ENCODE measurements around the gene USP5. TPM values are rescaled to one million over a fixed set of nuclear protein-coding genes. Genes with fewer than 3 reads are reported as not detected.

The USP5 gene
- polyA plus RNA-seq, 1 of the 3 experiments (the other 2 are of a cell fraction) = 97.2 TPM

GRCh38 chr12:6867413-6868210 lies 15.7 kb downstream of the USP5 start, which contains the start of gene TPI1 (continued):
- TF ChIP-seq, protein P1, sequence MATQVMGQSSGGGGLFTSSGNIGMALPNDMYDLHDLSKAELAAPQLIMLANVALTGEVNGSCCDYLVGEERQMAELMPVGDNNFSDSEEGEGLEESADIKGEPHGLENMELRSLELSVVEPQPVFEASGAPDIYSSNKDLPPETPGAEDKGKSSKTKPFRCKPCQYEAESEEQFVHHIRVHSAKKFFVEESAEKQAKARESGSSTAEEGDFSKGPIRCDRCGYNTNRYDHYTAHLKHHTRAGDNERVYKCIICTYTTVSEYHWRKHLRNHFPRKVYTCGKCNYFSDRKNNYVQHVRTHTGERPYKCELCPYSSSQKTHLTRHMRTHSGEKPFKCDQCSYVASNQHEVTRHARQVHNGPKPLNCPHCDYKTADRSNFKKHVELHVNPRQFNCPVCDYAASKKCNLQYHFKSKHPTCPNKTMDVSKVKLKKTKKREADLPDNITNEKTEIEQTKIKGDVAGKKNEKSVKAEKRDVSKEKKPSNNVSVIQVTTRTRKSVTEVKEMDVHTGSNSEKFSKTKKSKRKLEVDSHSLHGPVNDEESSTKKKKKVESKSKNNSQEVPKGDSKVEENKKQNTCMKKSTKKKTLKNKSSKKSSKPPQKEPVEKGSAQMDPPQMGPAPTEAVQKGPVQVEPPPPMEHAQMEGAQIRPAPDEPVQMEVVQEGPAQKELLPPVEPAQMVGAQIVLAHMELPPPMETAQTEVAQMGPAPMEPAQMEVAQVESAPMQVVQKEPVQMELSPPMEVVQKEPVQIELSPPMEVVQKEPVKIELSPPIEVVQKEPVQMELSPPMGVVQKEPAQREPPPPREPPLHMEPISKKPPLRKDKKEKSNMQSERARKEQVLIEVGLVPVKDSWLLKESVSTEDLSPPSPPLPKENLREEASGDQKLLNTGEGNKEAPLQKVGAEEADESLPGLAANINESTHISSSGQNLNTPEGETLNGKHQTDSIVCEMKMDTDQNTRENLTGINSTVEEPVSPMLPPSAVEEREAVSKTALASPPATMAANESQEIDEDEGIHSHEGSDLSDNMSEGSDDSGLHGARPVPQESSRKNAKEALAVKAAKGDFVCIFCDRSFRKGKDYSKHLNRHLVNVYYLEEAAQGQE (IDR thresholded peaks at IDR 0.05; ENCODE audit: low read depth, low read length) = peak; percentile 70
- no peak for TF ChIP-seq RAD21 (IDR thresholded peaks at IDR 0.05; ENCODE audit: low read length)
- TF ChIP-seq FOSL2 (IDR thresholded peaks at IDR 0.05; ENCODE audit: borderline replicate concordance, low read depth) = no peak
- peak; percentile 79 for TF ChIP-seq YY1 (IDR thresholded peaks at IDR 0.05; ENCODE audit: low read depth)
- no peak for TF ChIP-seq IRF3 (IDR thresholded peaks at IDR 0.05; ENCODE audit: low read depth, low read length)
- TF ChIP-seq RCOR1 (IDR thresholded peaks at IDR 0.05; ENCODE audit: low read length) = no peak
- no peak for TF ChIP-seq FOXJ3 (CRISPR knock-in tag; IDR thresholded peaks at IDR 0.05)
- TF ChIP-seq CHD2 (IDR thresholded peaks at IDR 0.05; ENCODE audit: low read length, partially characterized antibody) = no peak
- peak; percentile 99 for TF ChIP-seq POLR2AphosphoS5 (IDR thresholded peaks at IDR 0.05; ENCODE audit: low read depth, low read length)
- TF ChIP-seq SIN3A (IDR thresholded peaks at IDR 0.05; ENCODE audit: borderline replicate concordance, low read depth, low read length) = peak; percentile 49; the same call in 1 of the 2 replicates

- POLR2A ChIA-PET = interaction anchor here (0.6 to 5.9 kb wide), 14 partner anchors 9 to 179 kb away, joined by 3 to 57 read pairs (median 6); partner anchors contain the start of genes C12orf57, CDCA3, ENO2 and MLF2
- peaks cover 33 to 43% of the 10 kb centered on the region in 2 experiments for H3K4me1 ChIP-seq (ENCODE audit: control insufficient read depth in 1 of 2, insufficient read depth in 2 of 2, low read depth in 1 of 2, low read length in 1 of 2)
- H3F3A ChIP-seq (replicated peaks; ENCODE audit: insufficient read depth) = peaks cover 35% of the 10 kb centered on the region
- H3K4me2 ChIP-seq = peak overlapping the region; percentile 99
- CTCF ChIA-PET = interaction anchor here (0.7 to 10.9 kb wide), 27 partner anchors 8 to 317 kb away, joined by 3 to 164 read pairs (median 7); partner anchors contain the start of genes C12orf57, CDCA3, ENO2 and MLF2
- peak overlapping the region; percentile 91 to 99 for H3K4me3 ChIP-seq (ENCODE audit: low read depth in 2 of 2, low read length in 1 of 2)
- peaks cover 44% of the 10 kb centered on the region for H4K20me1 ChIP-seq (ENCODE audit: insufficient read depth)
- H3K36me3 ChIP-seq (replicated peaks in 1 of 2; ENCODE audit: control insufficient read depth in 1 of 2, insufficient read depth in 2 of 2, low read length in 1 of 2) = peaks cover 16 to 38% of the 10 kb centered on the region in 2 experiments
- no peak for TF ChIP-seq NRF1 (IDR thresholded peaks at IDR 0.05; ENCODE audit: low read depth, low read length)
- TF ChIP-seq, protein P2, sequence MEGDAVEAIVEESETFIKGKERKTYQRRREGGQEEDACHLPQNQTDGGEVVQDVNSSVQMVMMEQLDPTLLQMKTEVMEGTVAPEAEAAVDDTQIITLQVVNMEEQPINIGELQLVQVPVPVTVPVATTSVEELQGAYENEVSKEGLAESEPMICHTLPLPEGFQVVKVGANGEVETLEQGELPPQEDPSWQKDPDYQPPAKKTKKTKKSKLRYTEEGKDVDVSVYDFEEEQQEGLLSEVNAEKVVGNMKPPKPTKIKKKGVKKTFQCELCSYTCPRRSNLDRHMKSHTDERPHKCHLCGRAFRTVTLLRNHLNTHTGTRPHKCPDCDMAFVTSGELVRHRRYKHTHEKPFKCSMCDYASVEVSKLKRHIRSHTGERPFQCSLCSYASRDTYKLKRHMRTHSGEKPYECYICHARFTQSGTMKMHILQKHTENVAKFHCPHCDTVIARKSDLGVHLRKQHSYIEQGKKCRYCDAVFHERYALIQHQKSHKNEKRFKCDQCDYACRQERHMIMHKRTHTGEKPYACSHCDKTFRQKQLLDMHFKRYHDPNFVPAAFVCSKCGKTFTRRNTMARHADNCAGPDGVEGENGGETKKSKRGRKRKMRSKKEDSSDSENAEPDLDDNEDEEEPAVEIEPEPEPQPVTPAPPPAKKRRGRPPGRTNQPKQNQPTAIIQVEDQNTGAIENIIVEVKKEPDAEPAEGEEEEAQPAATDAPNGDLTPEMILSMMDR (IDR thresholded peaks at IDR 0.05) = peak; percentile 36
- no peaks in the 10 kb centered on the region for H3K9me2 ChIP-seq
- no peaks in the 10 kb centered on the region for H3K27me3 ChIP-seq (ENCODE audit: insufficient read depth)
- no peak overlapping the region for H2AFZ ChIP-seq (ENCODE audit: low read depth)
- H3K9me3 ChIP-seq = no peaks in the 10 kb centered on the region
- DNase-seq = no peak
- 1% methylated on average over 20 of the region's 22 CpGs for WGBS (ENCODE audit: low lambda C conversion rate)
- H3K27ac ChIP-seq (ENCODE audit: low read depth in 2 of 2, low read length in 1 of 2) = peak overlapping the region; percentile 84 to 95; a peak in 3 of 4 replicates
- H3K79me2 ChIP-seq (ENCODE audit: insufficient read depth) = peaks cover 55% of the 10 kb centered on the region
- peak overlapping the region; percentile 100 for H3K9ac ChIP-seq
These were observed 16.5 kb downstream of the USP5 start for GRCh38 chr12:6868211-6869048.
